HG02623 (cell line): ENCODE data around the gene DISC1.

Experiments used
- ATAC-seq: cut with Tn5 transposase; IDR thresholded peaks from one replicate; pipeline ENCODE4 v1.9.1; 2021; ENCODE audit warnings: moderate library complexity; ENCODE audit not compliant: unreplicated experiment

Gene DISC1

DNA sequence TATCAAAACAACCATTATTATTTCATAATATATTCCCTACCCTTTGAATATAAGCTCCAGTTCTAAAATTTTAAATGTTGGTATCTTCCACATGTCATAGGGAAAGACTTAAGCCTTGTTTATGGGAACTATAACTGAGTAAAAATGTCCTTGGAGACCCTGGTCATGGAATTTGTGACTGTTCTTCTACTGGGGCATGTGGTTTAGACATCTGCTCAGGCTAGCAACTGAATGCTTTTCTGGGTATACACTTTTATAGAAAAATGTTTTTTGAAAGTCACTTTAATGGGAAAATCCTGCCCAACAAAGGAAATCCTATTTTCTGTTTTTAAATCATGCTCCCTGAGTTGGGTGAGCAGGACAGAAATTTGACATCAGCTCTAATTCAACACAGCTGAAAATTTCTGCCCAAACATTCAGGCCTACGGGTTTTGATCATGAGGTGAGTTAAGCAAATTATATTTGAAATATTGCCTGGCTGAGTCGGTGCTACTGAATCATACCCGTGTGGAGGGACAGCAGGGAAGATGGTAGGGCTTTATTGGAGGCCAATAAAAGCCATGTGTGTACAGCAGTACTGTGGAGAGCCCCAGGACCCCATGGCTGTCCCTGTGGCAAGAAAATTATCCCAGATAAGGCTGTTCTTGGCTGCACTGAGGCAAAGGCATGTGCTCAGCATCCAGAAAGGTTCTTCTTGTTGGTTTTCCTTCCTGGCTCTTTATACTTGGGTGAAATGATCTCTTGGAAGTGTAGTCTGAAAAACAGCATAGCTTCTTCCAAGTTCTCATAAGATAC, 391.8 kb downstream of the DISC1 start:
- no peak for ATAC-seq

- no peak for ATAC-seq
Observed at GRCh38 chr1:232019026-232019340, 392.4 kb downstream of the DISC1 start.

DNA sequence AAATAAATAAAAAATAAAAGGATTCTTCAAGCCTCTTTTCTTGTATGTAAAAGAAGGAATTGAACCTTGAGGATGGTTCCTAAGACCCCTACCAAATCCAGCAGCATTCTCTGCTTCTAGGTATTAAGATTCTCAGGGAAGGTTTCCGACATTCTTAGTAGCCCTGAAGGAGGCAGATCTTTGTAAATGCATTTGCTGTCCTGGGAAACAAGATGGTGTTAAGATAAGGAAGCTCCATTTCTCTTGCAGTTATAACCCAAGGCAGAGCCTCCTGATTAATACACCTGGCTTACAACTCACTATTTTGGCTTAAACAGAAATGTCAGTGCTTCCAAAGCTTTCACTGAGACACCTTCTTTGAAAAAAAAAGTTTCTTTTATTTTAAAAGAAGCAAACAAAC, 393.8 kb downstream of the DISC1 start:
- no peak for ATAC-seq

- ATAC-seq, result no peak
Observed at GRCh38 chr1:232029315-232029714, 402.7 kb downstream of the DISC1 start.

GRCh38 chr1:232031156-232031555, 404.6 kb downstream of the DISC1 start:
- no peak for ATAC-seq

GRCh38 chr1:232033285-232033684, 406.7 kb downstream of the DISC1 start:
- no peak for ATAC-seq

- no peak for ATAC-seq
Observed at GRCh38 chr1:232034556-232034955, 408.0 kb downstream of the DISC1 start.

- no peak for ATAC-seq
Observed at GRCh38 chr1:232036181-232036933, 409.8 kb downstream of the DISC1 start.

DNA sequence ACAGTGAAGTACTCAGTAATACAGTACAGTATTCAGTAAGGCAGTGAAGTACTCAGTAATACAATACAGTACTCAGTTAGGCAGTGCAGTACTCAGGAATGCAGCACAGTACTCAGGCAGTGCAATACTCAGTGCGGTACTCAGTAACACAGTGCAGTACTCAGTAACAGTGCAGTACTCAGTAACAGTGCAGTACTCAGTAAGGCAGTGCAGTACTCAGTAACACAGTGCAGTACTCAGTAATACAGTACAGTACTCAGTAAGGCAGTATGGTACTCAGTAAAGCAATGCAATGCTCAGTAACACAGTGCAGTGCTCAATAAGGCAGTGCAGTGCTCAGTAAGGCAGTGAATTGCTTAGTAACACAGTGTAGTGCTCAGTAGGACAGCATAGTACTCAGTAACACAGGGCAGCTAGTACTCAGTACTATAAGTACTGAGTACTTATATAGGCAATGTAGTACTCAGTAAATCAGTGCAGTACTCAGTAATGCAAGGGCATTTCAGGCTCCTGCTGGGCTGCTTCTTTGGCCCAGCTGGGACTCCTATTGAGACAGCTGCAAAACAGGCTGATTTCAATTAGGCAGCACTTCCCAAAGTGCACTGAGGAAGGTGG, 411.3 kb downstream of the DISC1 start:
- no peak for ATAC-seq

- no peak for ATAC-seq
Observed at GRCh38 chr1:232038706-232039677, 412.4 kb downstream of the DISC1 start.

DNA sequence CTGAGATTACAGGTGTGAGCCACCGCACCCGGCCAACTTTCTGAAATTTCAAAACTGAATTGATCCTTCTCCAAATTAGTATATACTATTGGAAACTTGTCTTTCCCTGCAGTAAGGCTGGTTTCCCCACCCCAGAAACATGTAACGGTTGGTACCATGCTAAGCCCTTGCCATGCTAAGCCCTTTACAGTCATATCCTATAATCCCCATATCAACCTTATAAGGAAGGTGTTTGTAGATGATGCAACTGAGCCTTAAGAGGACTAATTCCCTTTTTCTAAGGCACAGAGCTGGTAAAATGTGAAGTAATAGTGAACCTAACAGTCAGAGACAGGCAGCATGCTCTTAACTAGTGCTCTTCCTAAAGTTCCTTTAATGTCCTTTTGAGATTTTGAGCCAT, 413.7 kb downstream of the DISC1 start:
- no peak for ATAC-seq

GRCh38 chr1:232044728-232045127, 418.1 kb downstream of the DISC1 start:
- ATAC-seq, result no peak

GRCh38 chr1:232045139-232045994, 418.8 kb downstream of the DISC1 start:
- ATAC-seq, result no peak

DNA sequence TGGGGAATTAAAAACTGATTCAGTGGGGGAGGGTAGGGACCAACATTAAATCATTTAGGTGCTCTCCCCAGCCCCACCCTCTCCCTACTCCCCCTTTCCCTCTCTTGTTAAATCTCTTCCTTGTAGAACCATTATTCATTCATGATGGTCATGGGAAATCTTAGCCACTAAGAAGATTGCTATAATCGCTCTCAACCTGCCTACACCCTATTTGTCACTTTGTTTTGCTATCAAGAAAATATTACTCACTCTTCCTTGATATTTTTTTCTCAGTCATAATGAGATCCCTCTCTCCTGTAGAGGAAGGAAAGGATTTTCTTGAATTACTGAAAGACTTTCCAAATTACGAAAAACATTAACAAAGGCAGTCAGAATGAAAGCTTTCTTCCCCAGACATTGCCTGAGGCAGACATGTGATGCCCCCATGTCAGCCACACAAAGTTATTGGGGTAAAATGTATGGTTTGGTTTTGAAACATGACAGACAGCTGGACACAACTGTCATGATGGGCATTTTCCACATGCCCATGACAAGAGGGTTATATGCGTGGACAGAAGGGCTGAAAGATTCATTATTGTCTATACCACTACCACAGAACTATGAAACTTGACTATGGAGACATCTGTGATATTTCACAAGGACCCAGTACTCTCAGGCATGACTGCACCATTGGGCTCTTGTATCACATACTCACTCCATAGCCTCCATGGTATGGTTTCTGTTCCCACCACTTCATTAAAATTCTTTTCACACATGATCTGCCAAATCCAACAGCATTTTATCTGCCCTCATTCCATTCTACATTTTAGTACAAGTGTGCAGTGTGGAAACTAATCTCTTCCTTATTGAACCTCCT, 420.1 kb downstream of the DISC1 start:
- ATAC-seq, result no peak

DNA sequence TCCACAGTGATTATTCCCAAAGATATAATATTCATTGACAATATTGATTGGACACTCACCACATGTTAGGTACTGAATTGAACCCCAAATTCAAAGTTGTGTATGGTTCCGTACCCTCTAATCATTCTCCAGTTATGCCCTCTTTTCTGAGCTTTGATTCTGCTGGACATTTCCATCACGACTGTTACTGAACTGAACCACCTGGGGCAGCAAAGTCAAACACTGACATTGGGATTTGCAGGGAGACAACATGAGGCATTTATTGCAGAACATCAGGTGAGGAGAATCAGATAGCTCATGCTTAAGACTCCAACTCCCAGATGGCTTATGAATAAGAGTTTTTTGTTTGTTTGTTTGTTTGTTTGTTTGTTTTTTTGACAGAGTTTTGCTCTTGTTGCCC, 420.9 kb downstream of the DISC1 start:
- ATAC-seq, result no peak

DNA sequence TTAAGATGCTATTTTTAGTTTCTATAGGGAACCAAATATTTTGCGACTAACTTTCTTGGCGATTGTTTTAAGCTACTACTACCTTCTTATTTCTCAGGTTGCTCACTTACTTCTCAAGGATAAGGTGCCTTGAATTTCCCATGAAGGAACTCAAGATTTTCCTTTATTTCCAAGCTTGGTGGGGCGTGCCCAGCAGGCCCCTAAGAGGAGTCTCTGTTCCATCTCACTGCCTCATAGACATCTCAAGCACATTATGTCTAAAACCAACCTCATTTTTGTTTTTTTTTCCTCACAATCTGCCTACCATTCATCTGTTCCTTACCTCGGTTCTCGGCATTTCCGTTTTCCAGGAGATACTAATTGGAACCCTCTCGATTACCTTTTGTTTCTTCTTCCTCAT, 421.9 kb downstream of the DISC1 start:
- no peak for ATAC-seq

DNA sequence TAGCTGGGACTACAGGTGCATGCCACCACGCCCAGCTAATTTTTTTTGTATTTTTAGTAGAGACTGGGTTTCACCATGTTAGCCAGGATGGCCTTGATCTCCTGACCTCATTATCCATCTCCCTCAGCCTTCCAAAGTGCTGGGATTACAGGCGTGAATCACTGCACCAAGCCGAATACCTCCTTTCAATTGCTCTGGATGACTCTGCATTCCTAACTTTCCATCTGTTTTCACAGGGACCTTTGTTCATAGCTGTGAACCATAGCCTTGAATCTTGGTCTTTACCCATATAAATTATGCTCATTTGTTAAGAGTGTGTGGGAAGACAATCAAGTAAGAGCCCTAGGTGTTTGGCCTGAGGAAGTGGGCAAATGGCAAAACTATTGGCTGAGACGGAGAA, 422.7 kb downstream of the DISC1 start:
- ATAC-seq, result no peak

DNA sequence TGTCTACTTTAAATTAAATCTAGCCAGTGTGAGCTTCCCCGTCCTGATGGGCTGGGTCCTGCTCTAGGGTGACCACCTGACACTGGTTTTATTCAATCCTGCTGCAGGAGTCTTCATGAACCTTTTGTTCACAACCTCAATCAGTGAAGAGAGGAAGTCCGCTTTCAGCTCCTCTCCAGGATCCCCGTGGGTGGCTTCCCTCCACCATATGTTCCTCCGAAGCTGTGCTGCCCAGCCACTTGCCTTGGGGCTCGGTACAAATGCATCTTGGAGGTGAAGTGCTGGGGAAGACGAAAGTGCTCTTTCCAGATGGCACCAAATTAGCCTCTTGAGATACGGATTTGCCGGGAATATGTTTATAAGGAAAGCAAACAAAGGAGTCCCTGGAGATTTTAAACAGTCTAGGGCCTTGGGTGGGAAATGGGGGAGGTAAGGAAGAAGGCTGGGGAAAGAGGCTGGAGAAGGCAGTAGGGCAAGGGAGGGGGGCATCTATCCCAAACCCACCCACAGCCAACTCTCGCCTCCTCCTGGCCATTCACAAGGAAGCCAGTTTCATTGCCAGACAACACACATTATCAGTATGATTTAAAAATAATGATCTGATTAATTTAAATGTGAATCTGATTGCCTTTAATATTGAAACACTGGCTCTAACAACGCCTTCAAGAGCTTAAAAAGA, 430.8 kb downstream of the DISC1 start:
- ATAC-seq, result no peak

DNA sequence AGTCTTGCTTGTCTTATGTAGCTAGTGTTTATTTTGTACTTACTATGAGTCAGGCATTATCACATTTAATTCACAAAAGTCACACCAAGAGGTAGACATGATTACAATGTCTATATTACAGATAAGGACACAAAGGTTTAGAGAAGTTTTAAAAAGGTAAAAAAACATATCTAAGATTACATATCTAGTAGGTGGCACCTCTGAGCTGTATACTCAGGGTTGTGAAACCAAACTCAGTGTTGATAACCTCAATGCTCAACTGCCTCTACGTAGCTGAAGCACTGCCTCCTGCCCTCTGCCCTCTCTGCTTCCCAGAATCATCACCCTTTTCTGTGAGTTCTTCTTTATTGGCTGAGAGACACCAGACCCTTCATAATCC, 431.3 kb downstream of the DISC1 start:
- no peak for ATAC-seq
